B cell (primary cell): ENCODE results near the gene TAS2R13. TPM values are rescaled to one million over a fixed set of nuclear protein-coding genes. Genes with fewer than 3 reads are reported as not detected.

Source experiments
- ATAC-seq: fragments of 200-7000 bp; cut with Tn5 transposase; one replicate; pipeline ENCODE4 v1.10.0; 2021; ENCODE audit warnings: low read depth, mild to moderate bottlenecking, moderate number of reproducible peaks, moderate library complexity
- CTCF ChIA-PET: fragments of 350-600 bp; sonication (Branson Sonifier 250); formaldehyde crosslinking; loops from one replicate; lab custom pipeline; 2021; ENCODE audit warnings: antibody characterized with exemption, inconsistent platforms; lab: Charles Lee
- POLR2A ChIA-PET: fragments of 350-600 bp; sonication (Branson Sonifier 250); formaldehyde crosslinking; loops from one replicate; lab custom pipeline; 2021; ENCODE audit warnings: antibody characterized with exemption; lab: Charles Lee
- DNase-seq: peaks from one replicate; pipeline ENCODE4 v3.0.0; 2013
- H2AFZ ChIP-seq: 2 replicates; pipeline ENCODE4 v1.6.1; 2012; ENCODE audit warnings: mild to moderate bottlenecking, low read depth, low read length; ENCODE audit not compliant: insufficient read depth, poor library complexity, severe bottlenecking
- H3K27ac ChIP-seq, 2 donors: 1 replicate in 1 of 2; 2 replicates in 1 of 2; pipeline ENCODE4 v1.5.1; 2012 to 2013; ENCODE audit warnings: low read length in 2 of 2, mild to moderate bottlenecking in 2 of 2, moderate library complexity in 1 of 2
- H3K27me3 ChIP-seq, 4 experiments: fragments of 200-600 bp in 1 of 4; sonication (generic) in 1 of 4; replicated peaks in 1 of 4; 1 replicate in 2 of 4; 2 replicates in 2 of 4; pipeline versions ENCODE4 v1.6.1 to v1.7.0; 2013 to 2016; ENCODE audit warnings: low read length in 3 of 4, mild to moderate bottlenecking in 2 of 4, mixed read lengths in 1 of 4, moderate library complexity in 1 of 4; ENCODE audit not compliant: insufficient read depth in 4 of 4, control insufficient read depth in 3 of 4; ENCODE audit errors: control extremely low read depth in 1 of 4
- H3K36me3 ChIP-seq, 2 experiments: replicated peaks in 1 of 2; 1 replicate in 1 of 2; 2 replicates in 1 of 2; pipeline versions ENCODE4 v1.6.1 to v1.7.1; 2013; ENCODE audit warnings: low read length in 1 of 2; ENCODE audit not compliant: insufficient read depth in 2 of 2, control insufficient read depth in 1 of 2; ENCODE audit errors: control extremely low read depth in 1 of 2, extremely low read depth in 1 of 2
- H3K4me1 ChIP-seq, 2 donors: fragments of 200-600 bp in 1 of 2; sonication (generic) in 1 of 2; 1 replicate in 1 of 2; 2 replicates in 1 of 2; pipeline versions ENCODE4 v1.5.1 to v1.6.1; 2013 to 2017; ENCODE audit warnings: low read length in 2 of 2; ENCODE audit not compliant: control insufficient read depth in 2 of 2, insufficient read depth in 2 of 2
- H3K4me2 ChIP-seq: replicated peaks from 2 replicates; pipeline ENCODE3; 2012; ENCODE audit warnings: mild to moderate bottlenecking, low read depth, low read length; ENCODE audit not compliant: poor library complexity, severe bottlenecking
- H3K4me3 ChIP-seq, 5 experiments: fragments of 200-600 bp in 1 of 5; sonication (generic) in 1 of 5; 1 replicate in 3 of 5; 2 replicates in 2 of 5; pipeline versions ENCODE4 v1.5.1 to v1.7.0; 2011 to 2016; ENCODE audit warnings: low read length in 4 of 5, mild to moderate bottlenecking in 4 of 5, low read depth in 2 of 5, control low read depth in 1 of 5, moderate library complexity in 1 of 5; ENCODE audit not compliant: insufficient read depth in 1 of 5; ENCODE audit errors: control extremely low read depth in 1 of 5, extremely low read depth in 1 of 5
- H3K79me2 ChIP-seq: fragments of 200-600 bp; sonication (generic); one replicate; pipeline ENCODE4 v1.6.0; 2016; ENCODE audit warnings: low read length; ENCODE audit not compliant: control insufficient read depth, insufficient read depth
- H3K9ac ChIP-seq: fragments of 200-600 bp; sonication (generic); 2 replicates; pipeline ENCODE4 v1.6.1; 2017; ENCODE audit warnings: mild to moderate bottlenecking, low read length, moderate library complexity
- H3K9me3 ChIP-seq, 3 donors: one replicate each; pipeline versions ENCODE4 v1.6.1 to v1.7.1; 2013; ENCODE audit warnings: low read length in 2 of 3; ENCODE audit not compliant: control insufficient read depth in 2 of 3, insufficient read depth in 1 of 3; ENCODE audit errors: control extremely low read depth in 1 of 3
- H4K20me1 ChIP-seq: 2 replicates; pipeline ENCODE4 v1.6.0; 2012; ENCODE audit warnings: mild to moderate bottlenecking, low read length; ENCODE audit not compliant: insufficient read depth, control insufficient read depth, poor library complexity, severe bottlenecking
- H3K27ac Mint-ChIP-seq: one replicate; pipeline ENCODE4 v1.8.0; 2021; ENCODE audit warnings: mixed read lengths
- H3K27me3 Mint-ChIP-seq: one replicate; pipeline ENCODE4 v1.8.0; 2021; ENCODE audit warnings: mixed read lengths
- H3K4me1 Mint-ChIP-seq: one replicate; pipeline ENCODE4 v1.8.0; 2021; ENCODE audit warnings: mixed read lengths
- H3K4me3 Mint-ChIP-seq: one replicate; pipeline ENCODE4 v1.8.0; 2021; ENCODE audit warnings: mixed read lengths
- H3K9me3 Mint-ChIP-seq: one replicate; pipeline ENCODE4 v1.8.0; 2022; ENCODE audit warnings: mixed read lengths; ENCODE audit not compliant: insufficient read depth
- EZH2 ChIP-seq: IDR thresholded peaks from 2 replicates; pipeline ENCODE4 v1.6.1; 2012; ENCODE audit warnings: borderline replicate concordance, low read depth, mild to moderate bottlenecking, moderate library complexity, low read length; ENCODE audit not compliant: insufficient read depth, poor library complexity, severe bottlenecking
- WGBS: methylation state at CpG from one replicate; pipeline ENCODE4 v1.1.5; 2013; ENCODE audit warnings: missing lambda C conversion rate; ENCODE audit not compliant: insufficient coverage; 5-methylcytosine and 5-hydroxymethylcytosine counted together
- intact Hi-C: fragments of 100-400 bp; cut with micrococcal nuclease; formaldehyde crosslinking; loops from one replicate; pipeline ENCODE4 v1.10.0; 2022
- polyA plus RNA-seq: library from polyadenylated mRNA; depleted of rRNA; stranded (reverse); fragments of >200 nt; gene quantifications from 2 replicates; pipeline ENCODE4 v1.2.3, GENCODE V29; 2012
- total RNA-seq, 2 donors: library from RNA; stranded (reverse); fragments of 120-200 nt in 1 of 2; gene quantifications; 1 replicate in 1 of 2; 2 replicates in 1 of 2; pipeline versions ENCODE4 v1.2.3 to v1.2.4, GENCODE V29; 2013 to 2022
- TF ChIP-seq, protein P1 (sequence below): fragments of 200-600 bp; IDR thresholded peaks from one replicate; pipeline ENCODE4 v1.8.0; 2022; ENCODE audit warnings: antibody characterized with exemption, mild to moderate bottlenecking

The TAS2R13 gene
- total and polyA plus RNA-seq, 2 donors (not counting 1 experiment from before 2014, with no cell fraction given) = 0.06 to 0.96 TPM

DNA sequence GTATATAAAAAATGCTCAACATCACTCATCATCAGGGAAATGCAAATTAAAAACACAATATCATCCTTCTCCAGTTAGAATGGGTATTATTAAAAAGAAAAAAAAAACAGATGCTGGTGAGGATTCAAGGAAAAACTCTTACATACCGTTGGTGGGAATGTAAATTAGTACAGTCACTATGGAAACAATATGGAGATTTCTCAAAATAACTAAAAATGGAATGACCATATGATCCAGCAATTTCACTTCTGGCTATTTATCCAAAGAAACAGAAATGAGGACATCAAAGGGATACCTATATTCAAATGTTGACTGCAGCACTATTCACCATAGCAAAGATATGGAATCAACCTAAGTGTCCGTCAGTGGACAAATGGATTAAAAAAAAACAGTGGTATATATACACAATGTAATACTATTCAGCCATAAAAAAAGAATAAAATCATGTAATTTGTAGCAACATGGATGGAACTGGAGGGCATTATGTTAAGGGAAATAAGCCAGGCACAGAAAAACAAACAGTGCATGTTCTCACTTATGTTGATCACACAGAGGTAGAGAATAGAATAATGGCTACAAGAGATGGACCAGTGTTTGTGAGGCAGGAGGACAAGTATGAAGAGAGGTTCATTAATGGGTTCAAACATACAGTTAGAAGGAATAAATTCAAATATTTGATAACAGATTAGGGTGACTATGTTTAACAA is 45.7 kb downstream of the TAS2R13 start:
- POLR2A ChIA-PET = no interaction called here
- no peak overlapping the region for H3K27ac Mint-ChIP-seq
- no peaks in the 10 kb centered on the region for H3K27me3 Mint-ChIP-seq
- CTCF ChIA-PET = no interaction called here
- Histone ChIP-seq H3K36me3 (peaks cover 2 to 3% of the 10 kb centered on the region in 2 experiments), H3K27me3 (no peaks in the 10 kb centered on the region), H4K20me1 (no peaks in the 10 kb centered on the region), H3K27ac (no peak overlapping the region), H3K4me1 (no peaks in the 10 kb centered on the region), H3K4me3 (no peak overlapping the region), H3K9ac (no peak overlapping the region), H2AFZ (no peak overlapping the region), H3K9me3 (peaks cover 0 to 9% (median 8%) of the 10 kb centered on the region in 3 donors), H3K4me2 (no peak overlapping the region), H3K79me2 (no peaks in the 10 kb centered on the region)
- ATAC-seq (no peak), DNase-seq (no peak)
- H3K9me3 Mint-ChIP-seq = peaks cover 21% of the 10 kb centered on the region
- no CpG with 5 or more reads among the region's 2 CpGs for WGBS
- H3K4me3 Mint-ChIP-seq = no peak overlapping the region
- intact Hi-C loops = no loop called here
- no peak for TF ChIP-seq EZH2
- TF ChIP-seq, protein P1, sequence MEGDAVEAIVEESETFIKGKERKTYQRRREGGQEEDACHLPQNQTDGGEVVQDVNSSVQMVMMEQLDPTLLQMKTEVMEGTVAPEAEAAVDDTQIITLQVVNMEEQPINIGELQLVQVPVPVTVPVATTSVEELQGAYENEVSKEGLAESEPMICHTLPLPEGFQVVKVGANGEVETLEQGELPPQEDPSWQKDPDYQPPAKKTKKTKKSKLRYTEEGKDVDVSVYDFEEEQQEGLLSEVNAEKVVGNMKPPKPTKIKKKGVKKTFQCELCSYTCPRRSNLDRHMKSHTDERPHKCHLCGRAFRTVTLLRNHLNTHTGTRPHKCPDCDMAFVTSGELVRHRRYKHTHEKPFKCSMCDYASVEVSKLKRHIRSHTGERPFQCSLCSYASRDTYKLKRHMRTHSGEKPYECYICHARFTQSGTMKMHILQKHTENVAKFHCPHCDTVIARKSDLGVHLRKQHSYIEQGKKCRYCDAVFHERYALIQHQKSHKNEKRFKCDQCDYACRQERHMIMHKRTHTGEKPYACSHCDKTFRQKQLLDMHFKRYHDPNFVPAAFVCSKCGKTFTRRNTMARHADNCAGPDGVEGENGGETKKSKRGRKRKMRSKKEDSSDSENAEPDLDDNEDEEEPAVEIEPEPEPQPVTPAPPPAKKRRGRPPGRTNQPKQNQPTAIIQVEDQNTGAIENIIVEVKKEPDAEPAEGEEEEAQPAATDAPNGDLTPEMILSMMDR = no peak
- no peaks in the 10 kb centered on the region for H3K4me1 Mint-ChIP-seq

DNA sequence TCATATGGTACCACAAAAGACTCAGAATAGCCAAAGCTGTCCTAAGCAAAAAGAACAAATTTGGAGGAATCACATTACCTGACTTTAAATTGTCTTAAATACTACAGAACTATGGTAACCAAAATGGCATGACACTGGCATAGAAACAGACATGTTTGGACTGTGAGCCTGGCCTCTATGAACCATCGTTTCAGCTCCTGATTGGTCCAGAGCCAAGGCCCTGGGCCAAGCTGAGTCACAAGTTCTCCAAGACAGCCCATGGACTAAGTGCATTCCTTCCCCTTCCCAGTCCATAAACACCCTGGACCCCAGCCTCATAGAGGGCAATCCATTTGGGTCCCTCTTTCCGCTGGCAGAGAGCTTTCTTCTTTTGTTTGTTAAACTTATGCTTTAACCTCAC is 48.0 kb downstream of the TAS2R13 start:
- Histone ChIP-seq H3K9ac (no peak overlapping the region), H4K20me1 (no peaks in the 10 kb centered on the region), H3K9me3 (peaks cover 0 to 27% (median 18%) of the 10 kb centered on the region in 3 donors), H3K4me2 (no peak overlapping the region), H2AFZ (no peak overlapping the region), H3K36me3 (peaks cover 3 to 12% of the 10 kb centered on the region in 2 experiments), H3K4me1 (no peaks in the 10 kb centered on the region), H3K27me3 (no peaks in the 10 kb centered on the region), H3K27ac (no peak overlapping the region), H3K79me2 (no peaks in the 10 kb centered on the region), H3K4me3 (no peak overlapping the region)
- Mint-ChIP-seq H3K4me3 (no peak overlapping the region), H3K4me1 (no peaks in the 10 kb centered on the region), H3K27ac (no peak overlapping the region), H3K27me3 (no peaks in the 10 kb centered on the region), H3K9me3 (peaks cover 22% of the 10 kb centered on the region)
- ATAC-seq = no peak
- intact Hi-C loops = no loop called here
- 100% methylated on average over 2 of the region's 2 CpGs for WGBS
- no peak for DNase-seq
- CTCF ChIA-PET = no interaction called here
- POLR2A ChIA-PET = no interaction called here
- no peak for TF ChIP-seq EZH2
- TF ChIP-seq, protein P1 = no peak
